T-helper 1 cell (primary cell): Measurements from ENCODE around the gene RTN1.

Experiments used
- DNase-seq, 5 donors: peaks; one replicate each; pipeline ENCODE4 v3.0.0-alpha.2; 2012 to 2020

The RTN1 gene

GRCh38 chr14:59849411-59850130 lies 21.0 kb downstream of the RTN1 start:
- DNase-seq: no peak

GRCh38 chr14:59848671-59849070 lies 21.9 kb downstream of the RTN1 start:
- DNase-seq: no peak

GRCh38 chr14:59847711-59848110 lies 22.9 kb downstream of the RTN1 start:
- no peak for DNase-seq

GRCh38 chr14:59846595-59846994 lies 24.0 kb downstream of the RTN1 start:
- no peak for DNase-seq

GRCh38 chr14:59845245-59845644 lies 25.3 kb downstream of the RTN1 start:
- no peak for DNase-seq

- DNase-seq: no peak
These were observed 26.3 kb downstream of the RTN1 start for GRCh38 chr14:59844186-59844812.

GRCh38 chr14:59836116-59836515 lies 34.5 kb downstream of the RTN1 start:
- no peak for DNase-seq

GRCh38 chr14:59832653-59833294 lies 37.8 kb downstream of the RTN1 start:
- no peak for DNase-seq

GRCh38 chr14:59831121-59831730 lies 39.4 kb downstream of the RTN1 start:
- DNase-seq: no peak

- DNase-seq: no peak
These were observed 40.2 kb downstream of the RTN1 start for GRCh38 chr14:59830338-59830734.

- DNase-seq: no peak
These were observed 40.9 kb downstream of the RTN1 start for GRCh38 chr14:59829469-59830337.

- no peak for DNase-seq
These were observed 42.3 kb downstream of the RTN1 start for GRCh38 chr14:59828276-59828675.

GRCh38 chr14:59827401-59827800 lies 43.2 kb downstream of the RTN1 start:
- no peak for DNase-seq

- DNase-seq: no peak
These were observed 44.4 kb downstream of the RTN1 start for GRCh38 chr14:59826150-59826549.

GRCh38 chr14:59823179-59823578 lies 47.4 kb downstream of the RTN1 start:
- no peak for DNase-seq

GRCh38 chr14:59819446-59820088 lies 51.0 kb downstream of the RTN1 start:
- no peak for DNase-seq

- no peak for DNase-seq
These were observed 53.6 kb downstream of the RTN1 start for GRCh38 chr14:59816941-59817340.

GRCh38 chr14:59814988-59815387 lies 55.6 kb downstream of the RTN1 start:
- DNase-seq: no peak

GRCh38 chr14:59811815-59812214 lies 58.8 kb downstream of the RTN1 start:
- no peak for DNase-seq

- no peak for DNase-seq
These were observed 59.5 kb downstream of the RTN1 start for GRCh38 chr14:59811073-59811472.

GRCh38 chr14:59803052-59803540 lies 67.5 kb downstream of the RTN1 start:
- DNase-seq: no peak

- no peak for DNase-seq
These were observed 82.4 kb downstream of the RTN1 start for GRCh38 chr14:59788176-59788575.
